ENCODE data around the gene DTNBP1. TPM values are rescaled to one million over a fixed set of nuclear protein-coding genes. Genes with fewer than 3 reads are reported as not detected.

The DTNBP1 gene
- total RNA-seq, 2 experiments from 2014 or later, result 9.8 to 28.0 TPM

DNA sequence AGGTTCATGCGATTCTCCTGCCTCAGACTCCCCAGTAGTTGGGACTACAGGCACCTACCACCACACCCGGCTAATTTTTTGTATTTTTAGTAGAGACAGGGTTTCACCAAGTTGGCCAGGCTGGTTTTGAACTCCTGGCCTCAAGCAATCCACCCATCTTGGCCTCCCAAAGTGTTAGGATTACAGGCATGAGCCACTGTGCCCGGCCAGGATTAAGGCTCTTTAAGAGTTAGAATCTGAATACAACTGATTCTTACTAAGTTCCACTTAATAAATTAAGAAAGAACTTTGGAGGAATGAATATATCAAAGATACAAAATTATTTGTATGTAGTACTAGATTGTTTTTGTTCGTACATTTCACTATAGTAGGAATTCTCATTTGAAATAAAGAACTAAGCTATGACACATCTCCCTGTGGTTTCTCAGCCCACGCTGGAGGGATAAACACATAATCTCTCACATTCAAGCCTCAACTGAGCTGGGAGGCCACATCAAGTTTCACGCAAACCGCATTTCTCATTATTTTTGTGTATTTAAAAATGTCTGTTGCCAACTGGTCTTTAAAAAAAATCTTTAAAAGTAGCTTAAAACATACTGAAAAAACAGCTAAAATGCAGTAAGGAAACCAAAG is 34.2 kb downstream of the DTNBP1 start:
- BruUV-seq (replicated peaks), result no TSS peak
- CTCF ChIA-PET (ENCODE audit: unreplicated experiment), result no interaction called here

DNA sequence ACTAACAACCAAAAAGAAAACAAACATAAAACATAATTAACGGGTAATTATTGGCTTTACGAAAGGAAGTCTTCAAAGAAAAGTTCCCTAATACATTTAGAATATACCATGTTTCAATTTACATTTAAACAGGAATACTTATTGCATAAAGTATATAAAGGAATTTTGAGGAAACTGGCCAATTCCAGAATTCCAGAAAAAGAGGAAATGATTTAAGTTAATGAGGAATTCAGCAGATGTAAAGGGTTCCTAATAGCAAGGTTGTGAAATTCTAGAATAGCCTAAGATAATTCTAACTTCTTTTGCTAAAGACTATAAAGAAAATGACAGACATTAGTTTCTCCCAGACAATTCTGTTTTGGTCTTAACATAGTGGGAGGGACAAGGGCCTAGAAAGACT is 35.0 kb downstream of the DTNBP1 start:
- CTCF ChIA-PET (ENCODE audit: unreplicated experiment), result no interaction called here
- POLR2A ChIA-PET, result interaction anchor here (0.5 to 0.6 kb wide), 2 partner anchors 24 to 171 kb away, joined by 5 read pairs; no protein-coding TSS in a partner anchor
- Histone ChIP-seq H3K9me3 (ENCODE audit: low read length) (no peaks in the 10 kb centered on the region), H3K79me2 (ENCODE audit: insufficient read depth, low read depth, low read length) (no peaks in the 10 kb centered on the region), H4K20me1 (ENCODE audit: insufficient read depth, low read length) (no peaks in the 10 kb centered on the region), H3K36me3 (ENCODE audit: insufficient read depth, low read length) (peaks cover 11% of the 10 kb centered on the region; the same call in 1 of the 2 replicates), H3K9me2 (ENCODE audit: insufficient read depth, low read length) (no peaks in the 10 kb centered on the region), H3K27ac (ENCODE audit: low read depth, low read length, poor library complexity, severe bottlenecking) (no peak overlapping the region), H3K4me1 (ENCODE audit: insufficient read depth, low read length, poor library complexity, severe bottlenecking) (no peaks in the 10 kb centered on the region), H3K4me3 (ENCODE audit: low read depth, low read length, poor library complexity, severe bottlenecking) (no peak overlapping the region), H2AFZ (ENCODE audit: low read length) (no peak overlapping the region), H3K4me2 (ENCODE audit: low read length) (no peak overlapping the region)
- no peak for TF ChIP-seq EZH2phosphoT487 (IDR thresholded peaks at IDR 0.05; ENCODE audit: borderline replicate concordance, low read depth, low read length)
- TF ChIP-seq, protein P1, sequence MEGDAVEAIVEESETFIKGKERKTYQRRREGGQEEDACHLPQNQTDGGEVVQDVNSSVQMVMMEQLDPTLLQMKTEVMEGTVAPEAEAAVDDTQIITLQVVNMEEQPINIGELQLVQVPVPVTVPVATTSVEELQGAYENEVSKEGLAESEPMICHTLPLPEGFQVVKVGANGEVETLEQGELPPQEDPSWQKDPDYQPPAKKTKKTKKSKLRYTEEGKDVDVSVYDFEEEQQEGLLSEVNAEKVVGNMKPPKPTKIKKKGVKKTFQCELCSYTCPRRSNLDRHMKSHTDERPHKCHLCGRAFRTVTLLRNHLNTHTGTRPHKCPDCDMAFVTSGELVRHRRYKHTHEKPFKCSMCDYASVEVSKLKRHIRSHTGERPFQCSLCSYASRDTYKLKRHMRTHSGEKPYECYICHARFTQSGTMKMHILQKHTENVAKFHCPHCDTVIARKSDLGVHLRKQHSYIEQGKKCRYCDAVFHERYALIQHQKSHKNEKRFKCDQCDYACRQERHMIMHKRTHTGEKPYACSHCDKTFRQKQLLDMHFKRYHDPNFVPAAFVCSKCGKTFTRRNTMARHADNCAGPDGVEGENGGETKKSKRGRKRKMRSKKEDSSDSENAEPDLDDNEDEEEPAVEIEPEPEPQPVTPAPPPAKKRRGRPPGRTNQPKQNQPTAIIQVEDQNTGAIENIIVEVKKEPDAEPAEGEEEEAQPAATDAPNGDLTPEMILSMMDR (conservative IDR thresholded peaks at IDR 0.05; ENCODE audit: low read length), result no peak
- intact Hi-C loops (cut with micrococcal nuclease; ENCODE audit: unreplicated experiment), result no loop called here
- DNase-seq (ENCODE audit: low spot score), result no peak
- no TSS peak for BruUV-seq (replicated peaks)

More for the DNA sequence above, 34.2 kb downstream of the DTNBP1 start:
- Histone ChIP-seq H3K79me2 (ENCODE audit: insufficient read depth, low read depth, low read length) (no peaks in the 10 kb centered on the region), H4K20me1 (ENCODE audit: insufficient read depth, low read length) (no peaks in the 10 kb centered on the region), H3K4me3 (ENCODE audit: low read depth, low read length, poor library complexity, severe bottlenecking) (no peak overlapping the region), H3K9me2 (ENCODE audit: insufficient read depth, low read length) (no peaks in the 10 kb centered on the region), H3K4me2 (ENCODE audit: low read length) (no peak overlapping the region), H3K4me1 (ENCODE audit: insufficient read depth, low read length, poor library complexity, severe bottlenecking) (no peaks in the 10 kb centered on the region), H3K27ac (ENCODE audit: low read depth, low read length, poor library complexity, severe bottlenecking) (no peak overlapping the region), H3K36me3 (ENCODE audit: insufficient read depth, low read length) (peaks cover 10% of the 10 kb centered on the region; the same call in 1 of the 2 replicates), H3K9me3 (ENCODE audit: low read length) (no peaks in the 10 kb centered on the region), H2AFZ (ENCODE audit: low read length) (no peak overlapping the region)
- intact Hi-C loops (cut with micrococcal nuclease; ENCODE audit: unreplicated experiment), result no loop called here
- POLR2A ChIA-PET, result no interaction called here
- no peak for DNase-seq (ENCODE audit: low spot score)
- TF ChIP-seq, protein P1 (conservative IDR thresholded peaks at IDR 0.05; ENCODE audit: low read length), result no peak
- no peak for TF ChIP-seq EZH2phosphoT487 (IDR thresholded peaks at IDR 0.05; ENCODE audit: borderline replicate concordance, low read depth, low read length)

Data from OCI-LY7 (cell line).